Gastroesophageal sphincter (tissue), 4 donors: Measurements from ENCODE around the gene CDK14. TPM values are rescaled to one million over a fixed set of nuclear protein-coding genes. Genes with fewer than 3 reads are reported as not detected.

ENCODE experiments used
- ATAC-seq: fragments of 150-250 bp; one replicate; pipeline ENCODE4 v1.9.1; 2016; ENCODE audit warnings: mild to moderate bottlenecking, moderate library complexity
- H3K27ac ChIP-seq, 4 donors: fragments of 200-600 bp; sonication (generic) in 3 of 4; 1 replicate in 3 of 4; 2 replicates in 1 of 4; pipeline ENCODE4 v1.5.1; 2016 to 2019
- H3K27me3 ChIP-seq: fragments of 200-600 bp; sonication (generic); one replicate; pipeline ENCODE4 v1.5.1; 2019
- H3K36me3 ChIP-seq, 2 donors: fragments of 200-600 bp; sonication (generic); one replicate each; pipeline ENCODE4 v1.5.1; 2019; ENCODE audit warnings: control low read depth in 1 of 2
- H3K4me1 ChIP-seq, 3 donors: fragments of 200-600 bp; sonication (generic); 1 replicate in 2 of 3; 2 replicates in 1 of 3; pipeline ENCODE4 v1.5.1; 2016 to 2019; ENCODE audit warnings: control low read depth in 2 of 3
- H3K4me3 ChIP-seq, 2 donors: fragments of 200-600 bp; sonication (generic); one replicate each; pipeline ENCODE4 v1.5.1; 2019; ENCODE audit warnings: mild to moderate bottlenecking in 1 of 2, moderate library complexity in 1 of 2
- H3K9me3 ChIP-seq, 3 donors: fragments of 200-600 bp; sonication (generic); one replicate each; pipeline ENCODE4 v1.5.1; 2017 to 2019; ENCODE audit warnings: control low read depth in 2 of 3
- CTCF ChIP-seq, 4 experiments: fragments of 200-600 bp in 2 of 4; fragments of 450-650 bp in 2 of 4; sonication (generic) in 1 of 4; IDR thresholded peaks; one replicate each; pipeline ENCODE4 v1.5.1; 2017 to 2019; ENCODE audit warnings: antibody characterized with exemption in 4 of 4, mild to moderate bottlenecking in 2 of 4, moderate library complexity in 2 of 4
- EP300 ChIP-seq: sonication (generic); formaldehyde crosslinking; IDR thresholded peaks from one replicate; pipeline ENCODE4 v1.6.1; 2017; ENCODE audit warnings: antibody characterized with exemption, mild to moderate bottlenecking
- POLR2A ChIP-seq, 2 donors: fragments of 450-650 bp; IDR thresholded peaks; one replicate each; pipeline ENCODE4 v1.6.1; 2017; ENCODE audit warnings: antibody characterized with exemption in 2 of 2, mild to moderate bottlenecking in 2 of 2, moderate library complexity in 1 of 2
- POLR2AphosphoS5 ChIP-seq: sonication (generic); formaldehyde crosslinking; IDR thresholded peaks from one replicate; pipeline ENCODE4 v1.6.1; 2017; ENCODE audit warnings: antibody characterized with exemption
- WGBS, 2 donors: methylation state at CpG; one replicate each; pipeline ENCODE4 v1.1.5; 2018; ENCODE audit warnings: low coverage in 1 of 2; 5-methylcytosine and 5-hydroxymethylcytosine counted together
- total RNA-seq, 4 donors: library from RNA; depleted of rRNA; stranded (reverse); fragments of >200 nt; gene quantifications; one replicate each; pipeline ENCODE4 v1.1.0, GENCODE V29; 2016

The CDK14 gene
- total RNA-seq, 4 donors from 2014 or later, result 14.8 to 28.7 (median 18.4) TPM

- no peak for TF ChIP-seq EP300
- TF ChIP-seq CTCF (IDR thresholded peaks at IDR 0.05), result no peak
- TF ChIP-seq POLR2AphosphoS5, result no peak
- TF ChIP-seq POLR2A (IDR thresholded peaks at IDR 0.05), result no peak
- no peak for ATAC-seq
These were observed 472.1 kb downstream of the CDK14 start for GRCh38 chr7:91068136-91068795.

GRCh38 chr7:91069146-91069545, 473.0 kb downstream of the CDK14 start:
- Histone ChIP-seq H3K27ac (no peak overlapping the region), H3K4me1 (peaks cover 0 to 14% (median 0%) of the 10 kb centered on the region in 3 donors)
- WGBS, 2 donors, result 90 to 92% methylated on average over 4 of the region's 4 CpGs

More at GRCh38 chr7:91068136-91068795, 472.1 kb downstream of the CDK14 start:
- H3K27ac ChIP-seq, result no peak overlapping the region
- H3K9me3 ChIP-seq, result no peaks in the 10 kb centered on the region
- no peaks in the 10 kb centered on the region for H3K27me3 ChIP-seq
- H3K4me3 ChIP-seq, result no peak overlapping the region
- WGBS, 2 donors, result 86 to 98% methylated on average over 4 to 5 of the region's 5 CpGs
- no peaks in the 10 kb centered on the region for H3K36me3 ChIP-seq
- peaks cover 0 to 14% (median 0%) of the 10 kb centered on the region in 3 donors for H3K4me1 ChIP-seq

DNA sequence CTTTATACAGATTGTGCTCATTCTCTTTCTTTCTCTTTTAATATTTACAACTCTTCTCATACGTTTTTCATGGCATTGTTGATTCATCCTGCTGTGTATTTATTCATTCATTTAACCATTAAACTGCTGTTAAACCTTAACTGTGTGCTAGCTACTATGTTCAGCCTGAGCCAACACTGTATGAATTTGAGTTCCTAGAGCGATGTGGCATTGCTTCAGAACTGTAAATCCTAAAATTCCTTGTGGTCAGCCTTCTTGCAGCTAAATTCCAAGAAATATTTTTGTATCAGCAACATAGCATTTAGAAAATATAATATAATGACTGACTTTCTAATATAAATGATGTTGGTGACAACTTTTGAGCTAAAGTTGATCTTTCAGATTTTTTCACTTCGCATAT, 483.4 kb downstream of the CDK14 start:
- H3K36me3 ChIP-seq, result no peaks in the 10 kb centered on the region
- 62 to 64% methylated on average over 3 of the region's 3 CpGs for WGBS, 2 donors
- H3K9me3 ChIP-seq, result no peaks in the 10 kb centered on the region
- no peak for ATAC-seq
- H3K27ac ChIP-seq, result no peak overlapping the region
- peaks cover 0 to 44% (median 21%) of the 10 kb centered on the region in 3 donors for H3K4me1 ChIP-seq
- H3K27me3 ChIP-seq, result no peaks in the 10 kb centered on the region
- no peak overlapping the region for H3K4me3 ChIP-seq
- TF ChIP-seq CTCF (IDR thresholded peaks at IDR 0.05) (no peak), EP300 (no peak), POLR2A (IDR thresholded peaks at IDR 0.05) (no peak), POLR2AphosphoS5 (no peak)

More at GRCh38 chr7:91069146-91069545, 473.0 kb downstream of the CDK14 start:
- Histone ChIP-seq H3K4me3 (no peak overlapping the region), H3K36me3 (no peaks in the 10 kb centered on the region), H3K9me3 (no peaks in the 10 kb centered on the region), H3K27me3 (no peaks in the 10 kb centered on the region)
- ATAC-seq, result no peak
- no peak for TF ChIP-seq CTCF (IDR thresholded peaks at IDR 0.05)
- no peak for TF ChIP-seq EP300
- TF ChIP-seq POLR2AphosphoS5, result no peak
- no peak for TF ChIP-seq POLR2A (IDR thresholded peaks at IDR 0.05)

- Histone ChIP-seq H3K4me3 (no peak overlapping the region), H3K9me3 (no peaks in the 10 kb centered on the region), H3K4me1 (peaks cover 0 to 44% (median 21%) of the 10 kb centered on the region in 3 donors), H3K27ac (no peak overlapping the region), H3K36me3 (no peaks in the 10 kb centered on the region), H3K27me3 (no peaks in the 10 kb centered on the region)
- no peak for ATAC-seq
- 84 to 89% methylated on average over 3 of the region's 3 CpGs for WGBS, 2 donors
- TF ChIP-seq EP300, result no peak
- TF ChIP-seq CTCF (IDR thresholded peaks at IDR 0.05), result no peak
- no peak for TF ChIP-seq POLR2A (IDR thresholded peaks at IDR 0.05)
- no peak for TF ChIP-seq POLR2AphosphoS5
These were observed 484.2 kb downstream of the CDK14 start for GRCh38 chr7:91080351-91080750.

DNA sequence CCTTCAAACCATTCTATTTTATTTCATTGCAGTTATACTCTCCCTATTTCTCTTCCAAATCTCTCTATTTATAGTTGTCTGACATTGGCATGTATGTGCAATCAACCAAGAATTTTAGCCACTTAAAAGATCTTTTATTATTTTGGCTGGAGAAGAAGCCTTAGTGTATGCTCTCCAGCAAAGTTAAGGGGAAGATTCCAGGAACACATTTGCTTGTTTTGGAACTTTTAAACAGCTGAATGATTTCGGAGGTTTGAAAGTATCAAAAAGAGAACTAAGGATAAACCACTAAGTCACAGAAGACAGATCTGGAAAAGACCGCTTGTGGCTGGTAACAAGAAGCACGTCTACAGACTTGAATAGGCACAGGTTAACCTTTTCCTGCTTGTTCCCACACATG, 485.9 kb downstream of the CDK14 start:
- Histone ChIP-seq H3K4me3 (peak overlapping the region in 1 of 2 donors; percentile 5), H3K9me3 (no peaks in the 10 kb centered on the region), H3K27me3 (no peaks in the 10 kb centered on the region), H3K4me1 (peaks cover 0 to 44% (median 21%) of the 10 kb centered on the region in 3 donors), H3K36me3 (no peaks in the 10 kb centered on the region), H3K27ac (peak overlapping the region; percentile 56 to 76 (median 70))
- TF ChIP-seq CTCF (IDR thresholded peaks at IDR 0.05) (no peak), POLR2AphosphoS5 (peak; percentile 53), EP300 (no peak), POLR2A (IDR thresholded peaks at IDR 0.05) (no peak)
- peak; percentile 59 for ATAC-seq
- 0 to 8% methylated on average over 3 of the region's 3 CpGs for WGBS, 2 donors
